GOT3 (cell line): ENCODE data around the gene ADARB1.
A peak's percentile ranks its signal among the peaks of the same experiment; 100 is the strongest.
"Not testable (repeated sequence)": the region's sequence is repeated elsewhere in the genome, so short reads cannot be mapped to it uniquely, and the experiment has no call there.

Experiments
- DNase-seq: peaks from one replicate; lab custom pipeline; 2025; ENCODE audit warnings: mixed read lengths; lab: John Stamatoyannopoulos, UW

ADARB1 gene

GRCh38 chr21:45135122-45135521 is 60.7 kb downstream of the ADARB1 start:
- DNase-seq = no peak

- no peak for DNase-seq
Observed at GRCh38 chr21:45135868-45136267, 61.5 kb downstream of the ADARB1 start.

GRCh38 chr21:45136500-45136899 is 62.1 kb downstream of the ADARB1 start:
- no peak for DNase-seq

- DNase-seq = peak; percentile 28
Observed at GRCh38 chr21:45136927-45137611, 62.7 kb downstream of the ADARB1 start.

GRCh38 chr21:45137612-45137937 is 63.2 kb downstream of the ADARB1 start:
- DNase-seq = no peak

GRCh38 chr21:45138199-45139002 is 64.0 kb downstream of the ADARB1 start:
- DNase-seq = no peak

GRCh38 chr21:45139003-45139360 is 64.6 kb downstream of the ADARB1 start:
- DNase-seq = not testable (repeated sequence)

GRCh38 chr21:45139473-45139872 is 65.1 kb downstream of the ADARB1 start:
- DNase-seq = no peak

GRCh38 chr21:45140346-45140940 is 66.1 kb downstream of the ADARB1 start:
- DNase-seq = peak; percentile 16

- DNase-seq = not testable (repeated sequence)
Observed at GRCh38 chr21:45140944-45141343, 66.6 kb downstream of the ADARB1 start.

- DNase-seq = no peak
Observed at GRCh38 chr21:45141507-45141906, 67.1 kb downstream of the ADARB1 start.

GRCh38 chr21:45142469-45143308 is 68.3 kb downstream of the ADARB1 start:
- DNase-seq = no peak

- no peak for DNase-seq
Observed at GRCh38 chr21:45143855-45144254, 69.5 kb downstream of the ADARB1 start.

- DNase-seq = no peak
Observed at GRCh38 chr21:45145146-45145545, 70.8 kb downstream of the ADARB1 start.

- not testable (repeated sequence) for DNase-seq
Observed at GRCh38 chr21:45145846-45146245, 71.5 kb downstream of the ADARB1 start.

GRCh38 chr21:45146306-45146705 is 71.9 kb downstream of the ADARB1 start:
- no peak for DNase-seq

GRCh38 chr21:45146801-45147200 is 72.4 kb downstream of the ADARB1 start:
- no peak for DNase-seq

GRCh38 chr21:45147473-45148315 is 73.3 kb downstream of the ADARB1 start:
- no peak for DNase-seq

GRCh38 chr21:45148316-45148990 is 74.1 kb downstream of the ADARB1 start:
- DNase-seq = no peak

- DNase-seq = no peak
Observed at GRCh38 chr21:45149021-45149420, 74.6 kb downstream of the ADARB1 start.

- DNase-seq = no peak
Observed at GRCh38 chr21:45150638-45151131, 76.3 kb downstream of the ADARB1 start.
